Natural killer cell (primary cell): Measurements from ENCODE around the gene TBX21. TPM values are rescaled to one million over a fixed set of nuclear protein-coding genes. Genes with fewer than 3 reads are reported as not detected.

Source experiments
- ATAC-seq, 3 donors: fragments of 150-1000 bp in 2 of 3; fragments of 200-7000 bp in 1 of 3; cut with Tn5 transposase; 1 replicate in 1 of 3; 2 replicates in 2 of 3; pipeline ENCODE4 v1.10.0; 2021; ENCODE audit warnings: mild to moderate bottlenecking in 2 of 3, moderate library complexity in 2 of 3
- DNase-seq, 2 donors: peaks; one replicate each; pipeline versions ENCODE4 v3.0.0 to v3.0.0-alpha.2; 2013 to 2021; ENCODE audit warnings: mixed read lengths in 1 of 2
- H3K27ac ChIP-seq: one replicate; pipeline ENCODE4 v1.5.1; 2013; ENCODE audit warnings: mild to moderate bottlenecking, low read length
- H3K27me3 ChIP-seq: one replicate; pipeline ENCODE4 v1.6.1; 2013; ENCODE audit warnings: low read length; ENCODE audit not compliant: control insufficient read depth, insufficient read depth
- H3K36me3 ChIP-seq: one replicate; pipeline ENCODE4 v1.6.1; 2013; ENCODE audit warnings: low read length; ENCODE audit not compliant: control insufficient read depth, insufficient read depth
- H3K4me1 ChIP-seq: one replicate; pipeline ENCODE4 v1.6.1; 2013; ENCODE audit warnings: low read length; ENCODE audit not compliant: control insufficient read depth, insufficient read depth
- H3K4me3 ChIP-seq: one replicate; pipeline ENCODE4 v1.5.1; 2013; ENCODE audit warnings: low read length
- H3K9me3 ChIP-seq: one replicate; pipeline ENCODE4 v1.6.1; 2013; ENCODE audit warnings: low read length; ENCODE audit not compliant: control insufficient read depth, insufficient read depth
- H3K27ac Mint-ChIP-seq, 2 donors: one replicate each; pipeline ENCODE4 v1.8.0; 2022; ENCODE audit warnings: mild to moderate bottlenecking in 2 of 2, mixed read lengths in 2 of 2, moderate library complexity in 1 of 2
- H3K27me3 Mint-ChIP-seq, 2 donors: one replicate each; pipeline ENCODE4 v1.8.0; 2022; ENCODE audit warnings: low read depth in 2 of 2, mixed read lengths in 2 of 2
- H3K36me3 Mint-ChIP-seq: one replicate; pipeline ENCODE4 v1.8.0; 2022; ENCODE audit warnings: mixed read lengths
- H3K4me1 Mint-ChIP-seq, 2 donors: one replicate each; pipeline ENCODE4 v1.8.0; 2022; ENCODE audit warnings: mixed read lengths in 2 of 2
- H3K4me3 Mint-ChIP-seq: one replicate; pipeline ENCODE4 v1.8.0; 2022; ENCODE audit warnings: mild to moderate bottlenecking, moderate library complexity, mixed read lengths
- H3K9me3 Mint-ChIP-seq, 2 donors: one replicate each; pipeline ENCODE4 v1.8.0; 2022; ENCODE audit warnings: mixed read lengths in 2 of 2
- CTCF ChIP-seq: fragments of 200-600 bp; IDR thresholded peaks from one replicate; pipeline ENCODE4 v1.8.0; 2022; ENCODE audit warnings: antibody characterized with exemption
- WGBS: methylation state at CpG from one replicate; pipeline ENCODE4 v1.1.7; 2013; ENCODE audit warnings: missing lambda C conversion rate; ENCODE audit not compliant: insufficient coverage; 5-methylcytosine and 5-hydroxymethylcytosine counted together
- intact Hi-C: fragments of 100-400 bp; cut with micrococcal nuclease; formaldehyde crosslinking; loops from one replicate; pipeline ENCODE4 v1.14.2; 2022
- total RNA-seq, 4 donors: library from RNA; stranded (reverse); fragments of 120-200 nt in 1 of 4; gene quantifications; one replicate each; pipeline versions ENCODE4 v1.2.3 to v1.2.4, GENCODE V29; 2013 to 2022

TBX21 gene
- total RNA-seq, 3 donors from 2014 or later (not counting 1 experiment from before 2014, with no cell fraction given) = 234 to 328 (median 257) TPM

- Histone ChIP-seq H3K27ac (no peak overlapping the region), H3K4me1 (peaks cover 3% of the 10 kb centered on the region), H3K36me3 (no peaks in the 10 kb centered on the region), H3K27me3 (peaks cover 4% of the 10 kb centered on the region), H3K9me3 (no peaks in the 10 kb centered on the region), H3K4me3 (no peak overlapping the region)
- no peaks in the 10 kb centered on the region for H3K36me3 Mint-ChIP-seq
- intact Hi-C loops = no loop called here
- H3K9me3 Mint-ChIP-seq = no peaks in the 10 kb centered on the region
- H3K4me3 Mint-ChIP-seq = no peak overlapping the region
- ATAC-seq (no peak), DNase-seq (no peak)
- H3K27ac Mint-ChIP-seq = no peak overlapping the region
- peaks cover 0 to 5% of the 10 kb centered on the region in 2 donors for H3K4me1 Mint-ChIP-seq
- TF ChIP-seq CTCF = no peak
- WGBS = 52% methylated on average over 4 of the region's 5 CpGs
- peaks cover 6 to 25% of the 10 kb centered on the region in 2 donors for H3K27me3 Mint-ChIP-seq
Measured at GRCh38 chr17:47781397-47781796, 48.4 kb downstream of the TBX21 start.

GRCh38 chr17:47785538-47786123 lies 52.6 kb downstream of the TBX21 start:
- H3K4me3 Mint-ChIP-seq = no peak overlapping the region
- H3K9me3 Mint-ChIP-seq = no peaks in the 10 kb centered on the region
- peaks cover 17 to 32% of the 10 kb centered on the region in 2 donors for H3K27me3 Mint-ChIP-seq
- Histone ChIP-seq H3K27ac (no peak overlapping the region), H3K36me3 (no peaks in the 10 kb centered on the region), H3K4me1 (peaks cover 8% of the 10 kb centered on the region), H3K27me3 (peaks cover 2% of the 10 kb centered on the region), H3K4me3 (no peak overlapping the region), H3K9me3 (no peaks in the 10 kb centered on the region)
- WGBS = 38% methylated on average over 4 of the region's 5 CpGs
- DNase-seq = peak in 1 of 2 donors; percentile 42
- H3K4me1 Mint-ChIP-seq = peaks cover 7 to 14% of the 10 kb centered on the region in 2 donors
- no peak for ATAC-seq
- no peak for TF ChIP-seq CTCF
- H3K36me3 Mint-ChIP-seq = no peaks in the 10 kb centered on the region
- intact Hi-C loops = no loop called here
- no peak overlapping the region for H3K27ac Mint-ChIP-seq

GRCh38 chr17:47789611-47790561 lies 56.9 kb downstream of the TBX21 start:
- Histone ChIP-seq H3K36me3 (no peaks in the 10 kb centered on the region), H3K4me3 (peak overlapping the region; percentile 29), H3K27me3 (peaks cover 27% of the 10 kb centered on the region), H3K4me1 (peaks cover 8% of the 10 kb centered on the region), H3K27ac (no peak overlapping the region), H3K9me3 (no peaks in the 10 kb centered on the region)
- peaks cover 37 to 42% of the 10 kb centered on the region in 2 donors for H3K27me3 Mint-ChIP-seq
- intact Hi-C loops = loop anchor here (1.0 kb wide), 3 partner anchors 14 to 126 kb away; no protein-coding TSS in a partner anchor
- no peaks in the 10 kb centered on the region for H3K9me3 Mint-ChIP-seq
- peak; percentile 72 for TF ChIP-seq CTCF
- H3K27ac Mint-ChIP-seq = no peak overlapping the region
- H3K4me1 Mint-ChIP-seq = peaks cover 11 to 17% of the 10 kb centered on the region in 2 donors
- WGBS = 1% methylated on average over 68 of the region's 70 CpGs
- no peaks in the 10 kb centered on the region for H3K36me3 Mint-ChIP-seq
- ATAC-seq = peak; percentile 88 to 99 (median 98)
- peak overlapping the region; percentile 84 for H3K4me3 Mint-ChIP-seq
- peak; percentile 52 to 74 for DNase-seq
